ES-I3 (cell line): ENCODE data around the gene GALT.
"Not testable (repeated sequence)": the region's sequence is repeated elsewhere in the genome, so short reads cannot be mapped to it uniquely, and the experiment has no call there.

Experiments used
- H3K36me3 ChIP-seq: 2 replicates; pipeline ENCODE4 v1.6.1; 2013; ENCODE audit warnings: mild to moderate bottlenecking, low read length, control low read depth, moderate library complexity; ENCODE audit not compliant: insufficient read depth
- H3K4me1 ChIP-seq: 2 replicates; pipeline ENCODE4 v1.6.1; 2013; ENCODE audit warnings: mild to moderate bottlenecking, control low read depth, low read length; ENCODE audit not compliant: insufficient read depth
- H3K9ac ChIP-seq: 2 replicates; pipeline ENCODE4 v1.6.1; 2013; ENCODE audit warnings: low read depth, mild to moderate bottlenecking, low read length, moderate library complexity
- H3K9me3 ChIP-seq: 2 replicates; pipeline ENCODE4 v1.6.1; 2013; ENCODE audit warnings: mild to moderate bottlenecking, low read length, moderate library complexity; ENCODE audit not compliant: control insufficient read depth, insufficient read depth

The GALT gene

DNA sequence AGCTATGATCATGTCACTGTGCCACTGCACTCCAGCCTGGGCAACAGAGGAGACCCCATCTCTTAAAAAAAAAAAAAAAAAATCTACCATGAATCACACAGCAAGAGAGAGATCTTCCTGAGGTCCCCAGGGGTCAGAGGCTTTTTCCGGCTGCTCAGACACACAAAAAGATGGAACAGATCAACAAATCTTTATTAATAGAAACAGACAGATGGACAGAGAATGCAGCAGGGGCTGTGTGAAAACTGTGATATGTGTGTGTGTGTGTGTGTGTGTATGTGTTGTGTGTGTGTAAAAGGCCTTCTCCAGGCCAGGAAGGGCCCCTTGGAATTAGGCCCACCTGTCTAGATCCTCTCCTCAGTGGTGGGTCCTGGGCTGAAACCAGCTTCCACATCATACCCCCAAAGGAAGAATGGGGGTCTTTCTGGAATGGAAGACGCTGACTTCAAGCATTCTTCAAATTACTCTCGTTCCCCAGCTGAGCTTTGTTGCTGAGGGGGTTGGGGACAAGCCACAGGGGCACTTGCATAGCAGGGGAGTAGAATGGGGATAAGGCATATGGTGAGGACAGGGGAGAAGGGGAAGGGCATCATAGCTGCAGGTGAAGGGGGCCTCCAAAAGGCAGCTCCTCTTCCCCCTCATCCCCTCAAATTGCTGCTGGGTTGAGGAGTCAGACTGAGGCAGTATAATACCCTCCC, 11.8 kb upstream of the GALT start:
- Histone ChIP-seq H3K9ac (no peak overlapping the region), H3K4me1 (peaks cover 15% of the 10 kb centered on the region), H3K36me3 (no peaks in the 10 kb centered on the region), H3K9me3 (no peaks in the 10 kb centered on the region)

DNA sequence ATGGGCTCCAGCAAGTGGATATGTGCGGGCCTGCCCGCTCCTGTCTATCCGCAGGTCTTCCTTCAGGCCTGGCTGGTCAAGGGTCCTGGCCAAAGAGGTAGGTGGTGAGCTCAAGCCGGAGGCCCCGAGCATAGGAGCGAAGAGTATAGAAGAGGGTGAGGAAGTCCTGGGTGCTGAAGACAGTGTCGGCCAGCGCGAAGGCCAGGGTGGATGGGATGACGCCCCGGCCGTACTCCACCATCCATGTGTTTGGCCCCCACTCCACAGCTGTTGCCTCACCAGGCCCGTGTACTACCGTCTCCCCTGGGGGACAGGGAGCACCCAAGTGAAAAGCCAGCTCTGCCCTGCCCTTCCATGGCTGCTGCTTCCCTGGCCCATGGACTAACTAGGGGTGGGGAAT, 10.9 kb upstream of the GALT start:
- no peaks in the 10 kb centered on the region for H3K36me3 ChIP-seq
- peaks cover 15% of the 10 kb centered on the region for H3K4me1 ChIP-seq
- no peak overlapping the region for H3K9ac ChIP-seq
- H3K9me3 ChIP-seq = no peaks in the 10 kb centered on the region

DNA sequence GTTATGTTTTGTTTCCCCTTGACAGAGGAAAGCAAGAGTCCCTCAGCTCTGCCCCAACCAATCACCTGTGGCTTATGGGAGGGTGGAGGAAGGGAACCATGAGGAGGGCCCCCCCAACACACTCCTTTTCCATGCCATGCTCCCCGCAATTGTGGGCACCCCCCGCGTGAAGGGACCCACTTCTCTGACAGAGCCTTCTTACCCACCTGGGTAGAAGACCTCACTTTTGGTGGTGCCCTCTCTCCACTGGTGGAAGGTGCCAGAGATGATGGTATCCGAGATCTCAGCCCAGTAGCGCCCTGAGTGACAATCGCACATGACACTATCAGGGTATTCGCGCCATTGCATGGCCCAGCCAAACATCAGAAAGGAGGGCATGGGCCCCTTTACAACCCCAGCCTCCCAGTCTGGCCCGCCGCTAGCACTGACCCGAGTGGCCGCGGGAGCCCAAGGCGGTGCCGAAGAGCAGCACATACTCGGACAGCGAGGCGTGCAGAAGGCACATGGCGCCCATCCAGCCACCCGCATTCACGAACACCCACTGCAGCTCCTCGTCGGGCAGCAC, 9.6 kb upstream of the GALT start:
- Histone ChIP-seq H3K4me1 (peaks cover 15% of the 10 kb centered on the region), H3K9me3 (no peaks in the 10 kb centered on the region), H3K9ac (peak overlapping the region; percentile 70), H3K36me3 (no peaks in the 10 kb centered on the region)

DNA sequence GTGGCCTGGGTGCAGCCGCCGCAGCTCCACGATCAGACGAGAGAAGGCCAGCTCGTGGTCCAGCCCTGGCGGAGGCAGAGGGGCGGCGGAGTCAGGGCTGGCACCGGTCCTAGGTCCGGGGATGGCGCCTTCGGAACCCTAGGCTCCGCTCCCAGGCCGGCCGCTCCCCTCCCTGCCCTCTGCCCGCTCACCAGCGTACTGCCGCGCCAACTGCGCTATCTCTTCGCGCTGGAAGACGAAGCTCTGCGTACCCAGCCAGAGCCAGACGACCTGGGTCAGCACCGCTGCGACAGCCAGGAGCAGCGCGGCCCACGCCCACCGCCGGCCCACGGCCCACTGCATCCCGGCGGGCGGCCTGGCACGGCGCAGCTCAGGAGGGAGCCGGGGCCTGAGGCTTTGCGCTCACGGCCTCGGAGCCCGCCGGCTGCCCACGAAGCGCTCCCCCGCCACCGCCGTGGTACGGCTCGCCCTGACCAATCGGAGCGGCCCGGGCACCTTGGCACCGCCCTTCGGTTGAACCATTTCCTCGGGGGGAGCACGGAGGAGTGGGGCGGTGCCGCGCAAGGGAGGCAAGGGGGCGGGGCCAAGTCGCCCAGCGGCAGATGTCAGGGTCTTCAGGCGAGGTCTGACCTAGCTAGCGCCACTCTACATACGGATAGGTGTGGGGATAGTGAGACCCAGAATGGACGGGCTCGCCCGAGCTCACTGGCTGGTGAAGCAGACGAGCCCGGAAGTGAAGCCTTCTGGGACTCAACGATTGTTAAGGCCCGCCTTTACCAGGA, 8.9 kb upstream of the GALT start, which contains the start of gene SIGMAR1:
TSS of gene SIGMAR1 (minus strand) at position 432 of the 782 bp plus-strand sequence. CDS start at position 342, 90 bp downstream.
- Histone ChIP-seq H3K9me3 (no peaks in the 10 kb centered on the region), H3K36me3 (no peaks in the 10 kb centered on the region), H3K4me1 (peaks cover 15% of the 10 kb centered on the region), H3K9ac (peak within 1 kb of the TSS; percentile 70)

DNA sequence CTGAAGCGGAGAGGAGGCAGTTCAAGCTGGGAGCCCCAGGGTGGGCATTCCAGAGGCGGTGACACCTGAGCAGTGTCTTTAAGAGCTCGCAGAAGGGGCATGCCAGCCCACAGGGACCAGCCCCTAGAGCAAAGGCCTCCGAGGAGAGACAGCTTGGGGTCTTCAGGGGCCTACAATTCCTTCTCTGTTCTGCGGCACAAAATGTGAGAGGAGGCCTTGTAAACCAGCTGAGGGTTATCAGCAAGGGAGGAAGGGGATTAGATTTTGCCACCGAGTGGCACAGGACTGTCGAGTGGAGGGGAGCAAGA, 8.4 kb upstream of the GALT start:
- Histone ChIP-seq H3K4me1 (peaks cover 14% of the 10 kb centered on the region), H3K9me3 (no peaks in the 10 kb centered on the region), H3K36me3 (no peaks in the 10 kb centered on the region), H3K9ac (peak overlapping the region; percentile 70)

DNA sequence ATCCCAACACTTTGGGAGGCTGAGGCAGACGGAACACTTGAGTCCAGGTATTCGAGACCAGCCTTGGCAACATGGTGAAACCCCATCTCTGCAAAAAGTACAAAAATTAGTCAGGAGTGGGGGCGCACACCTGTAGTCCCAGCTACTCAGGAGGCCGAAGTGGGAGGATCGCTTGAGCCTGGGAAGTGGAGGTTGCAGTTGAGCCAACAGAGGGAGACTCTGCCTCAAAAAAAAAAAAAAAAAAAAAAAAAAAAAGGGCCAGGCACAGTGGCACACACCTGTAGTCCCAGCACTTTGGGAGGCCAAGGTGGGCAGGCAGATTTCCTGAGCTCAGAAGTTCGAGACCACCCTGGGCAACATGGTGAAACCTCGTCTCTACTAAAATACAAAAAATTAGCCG, 7.2 kb upstream of the GALT start:
- not testable (repeated sequence) for H3K9ac ChIP-seq, H3K4me1 ChIP-seq, H3K36me3 ChIP-seq, H3K9me3 ChIP-seq

DNA sequence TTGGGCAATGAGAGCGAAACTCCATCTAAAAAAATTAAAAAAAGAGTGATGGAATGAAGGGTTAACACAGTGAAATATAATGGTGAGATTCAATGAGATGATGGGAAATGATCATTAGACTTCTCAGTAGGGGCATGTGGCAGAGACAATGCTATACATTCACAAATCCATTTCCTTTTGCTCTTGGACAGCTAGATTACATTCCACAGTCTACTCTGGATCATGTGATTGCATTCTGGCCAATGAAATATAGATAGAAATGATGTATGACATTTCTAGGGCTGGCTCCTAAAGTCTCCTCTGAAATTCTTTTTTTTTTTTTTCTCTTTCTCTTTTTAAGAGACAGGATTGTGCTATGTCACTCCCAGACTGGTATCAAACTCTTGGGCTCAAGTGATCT, 3.8 kb upstream of the GALT start:
- Histone ChIP-seq H3K9ac (no peak overlapping the region), H3K9me3 (no peaks in the 10 kb centered on the region), H3K36me3 (no peaks in the 10 kb centered on the region), H3K4me1 (peaks cover 24% of the 10 kb centered on the region)

DNA sequence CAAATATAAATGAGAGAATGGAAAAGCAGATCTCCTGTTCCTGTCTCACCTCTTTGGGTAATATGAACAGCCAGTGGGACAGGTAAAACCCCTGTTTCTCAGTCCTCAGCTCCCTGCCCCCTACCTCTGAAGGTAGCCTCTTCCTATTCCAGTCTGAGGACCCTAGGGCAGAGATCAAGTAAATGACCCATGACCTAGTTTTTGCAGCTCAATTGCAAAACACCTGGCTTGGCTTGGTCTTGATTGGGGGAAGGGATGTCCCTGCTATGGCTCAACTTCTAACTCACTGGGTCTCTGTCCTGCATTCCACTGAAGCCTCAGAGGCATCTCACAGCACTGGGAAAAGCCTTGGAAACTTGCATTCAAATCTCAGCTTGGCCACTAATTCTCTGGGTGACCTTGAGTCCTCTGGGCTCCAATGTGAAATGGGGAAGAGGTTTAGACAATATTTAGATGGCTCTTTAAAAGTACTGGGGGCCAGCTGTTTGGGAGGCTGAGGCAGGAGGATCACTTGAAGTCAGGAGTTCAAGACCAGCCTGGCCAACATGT, 1.6 kb upstream of the GALT start:
- no peaks in the 10 kb centered on the region for H3K9me3 ChIP-seq
- H3K36me3 ChIP-seq = no peaks in the 10 kb centered on the region
- peaks cover 19% of the 10 kb centered on the region for H3K4me1 ChIP-seq
- no peak overlapping the region for H3K9ac ChIP-seq

DNA sequence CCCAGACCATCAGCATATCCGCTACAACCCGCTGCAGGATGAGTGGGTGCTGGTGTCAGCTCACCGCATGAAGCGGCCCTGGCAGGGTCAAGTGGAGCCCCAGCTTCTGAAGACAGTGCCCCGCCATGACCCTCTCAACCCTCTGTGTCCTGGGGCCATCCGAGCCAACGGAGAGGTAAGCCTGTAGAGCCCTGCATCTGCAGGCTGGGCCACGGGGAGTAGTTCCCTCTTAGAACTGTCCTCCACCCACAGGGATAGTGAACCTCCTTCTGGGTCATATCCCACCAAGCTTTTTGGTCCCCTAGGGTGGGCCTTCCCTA, 569 bp downstream of the GALT start:
- Histone ChIP-seq H3K4me1 (peaks cover 26% of the 10 kb centered on the region), H3K36me3 (no peaks in the 10 kb centered on the region), H3K9ac (peak overlapping the region; percentile 74), H3K9me3 (no peaks in the 10 kb centered on the region)

DNA sequence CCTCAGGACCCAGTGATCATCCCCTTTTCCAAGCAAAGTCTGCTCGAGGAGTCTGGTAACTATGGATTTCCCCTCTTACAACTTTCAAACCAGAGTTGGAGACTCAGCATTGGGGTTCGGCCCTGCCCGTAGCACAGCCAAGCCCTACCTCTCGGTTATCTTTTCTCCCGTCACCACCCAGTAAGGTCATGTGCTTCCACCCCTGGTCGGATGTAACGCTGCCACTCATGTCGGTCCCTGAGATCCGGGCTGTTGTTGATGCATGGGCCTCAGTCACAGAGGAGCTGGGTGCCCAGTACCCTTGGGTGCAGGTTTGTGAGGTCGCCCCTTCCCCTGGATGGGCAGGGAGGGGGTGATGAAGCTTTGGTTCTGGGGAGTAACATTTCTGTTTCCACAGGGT, 1.2 kb downstream of the GALT start:
- no peaks in the 10 kb centered on the region for H3K36me3 ChIP-seq
- peak overlapping the region; percentile 74; the same call in 1 of the 2 replicates for H3K9ac ChIP-seq
- H3K9me3 ChIP-seq = no peaks in the 10 kb centered on the region
- H3K4me1 ChIP-seq = peaks cover 31% of the 10 kb centered on the region

DNA sequence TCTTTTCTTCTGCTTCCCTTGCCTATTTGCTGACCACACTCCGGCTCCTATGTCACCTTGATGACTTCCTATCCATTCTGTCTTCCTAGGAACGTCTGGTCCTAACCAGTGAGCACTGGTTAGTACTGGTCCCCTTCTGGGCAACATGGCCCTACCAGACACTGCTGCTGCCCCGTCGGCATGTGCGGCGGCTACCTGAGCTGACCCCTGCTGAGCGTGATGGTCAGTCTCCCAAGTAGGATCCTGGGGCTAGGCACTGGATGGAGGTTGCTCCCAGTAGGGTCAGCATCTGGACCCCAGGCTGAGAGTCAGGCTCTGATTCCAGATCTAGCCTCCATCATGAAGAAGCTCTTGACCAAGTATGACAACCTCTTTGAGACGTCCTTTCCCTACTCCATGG, 2.2 kb downstream of the GALT start:
- Histone ChIP-seq H3K9me3 (no peaks in the 10 kb centered on the region), H3K36me3 (no peaks in the 10 kb centered on the region), H3K4me1 (peaks cover 41% of the 10 kb centered on the region), H3K9ac (no peak overlapping the region)

DNA sequence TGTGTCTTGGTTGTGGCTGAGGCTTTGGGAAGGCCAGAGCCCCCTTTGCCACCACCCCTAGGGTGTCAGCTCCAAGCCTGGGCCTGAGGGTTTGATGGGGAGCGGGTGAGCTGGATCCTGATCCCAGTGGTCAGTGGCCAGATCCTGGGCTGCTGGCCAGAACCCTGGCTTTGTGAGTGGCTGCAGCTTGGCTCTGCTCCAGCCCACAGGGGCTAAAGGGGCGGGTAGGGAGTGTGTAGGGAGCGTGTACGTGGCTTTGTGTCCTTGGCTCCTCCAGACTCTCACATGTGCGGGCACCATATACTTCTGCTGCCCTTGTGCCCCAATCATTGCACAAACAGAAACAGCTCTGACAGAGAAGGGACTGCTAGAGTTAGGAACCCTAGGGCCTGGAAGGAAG, 4.3 kb downstream of the GALT start:
- Histone ChIP-seq H3K9me3 (no peaks in the 10 kb centered on the region), H3K36me3 (no peaks in the 10 kb centered on the region), H3K4me1 (peaks cover 36% of the 10 kb centered on the region), H3K9ac (no peak overlapping the region)

DNA sequence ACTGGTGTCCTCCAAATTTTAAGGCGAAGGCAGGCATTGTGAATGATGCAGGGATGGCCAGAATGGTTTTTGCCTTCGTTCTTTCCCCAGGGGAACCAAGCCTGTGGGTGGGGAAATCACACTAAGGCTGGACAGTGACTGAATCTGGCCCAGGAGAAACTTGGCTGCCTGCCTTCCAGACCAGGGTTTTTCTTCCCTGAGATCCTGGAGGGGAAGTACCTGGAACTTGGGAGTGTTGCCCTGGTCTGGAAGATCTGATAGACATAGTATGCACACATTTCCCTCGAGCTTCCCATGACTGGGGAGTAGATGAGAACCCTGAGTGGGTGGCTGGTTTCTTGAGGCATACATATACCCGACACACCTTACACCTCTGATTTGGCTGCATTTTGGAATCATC, 4.8 kb downstream of the GALT start:
- H3K36me3 ChIP-seq = no peaks in the 10 kb centered on the region
- peak overlapping the region; percentile 82 for H3K9ac ChIP-seq
- peaks cover 32% of the 10 kb centered on the region for H3K4me1 ChIP-seq
- no peaks in the 10 kb centered on the region for H3K9me3 ChIP-seq

DNA sequence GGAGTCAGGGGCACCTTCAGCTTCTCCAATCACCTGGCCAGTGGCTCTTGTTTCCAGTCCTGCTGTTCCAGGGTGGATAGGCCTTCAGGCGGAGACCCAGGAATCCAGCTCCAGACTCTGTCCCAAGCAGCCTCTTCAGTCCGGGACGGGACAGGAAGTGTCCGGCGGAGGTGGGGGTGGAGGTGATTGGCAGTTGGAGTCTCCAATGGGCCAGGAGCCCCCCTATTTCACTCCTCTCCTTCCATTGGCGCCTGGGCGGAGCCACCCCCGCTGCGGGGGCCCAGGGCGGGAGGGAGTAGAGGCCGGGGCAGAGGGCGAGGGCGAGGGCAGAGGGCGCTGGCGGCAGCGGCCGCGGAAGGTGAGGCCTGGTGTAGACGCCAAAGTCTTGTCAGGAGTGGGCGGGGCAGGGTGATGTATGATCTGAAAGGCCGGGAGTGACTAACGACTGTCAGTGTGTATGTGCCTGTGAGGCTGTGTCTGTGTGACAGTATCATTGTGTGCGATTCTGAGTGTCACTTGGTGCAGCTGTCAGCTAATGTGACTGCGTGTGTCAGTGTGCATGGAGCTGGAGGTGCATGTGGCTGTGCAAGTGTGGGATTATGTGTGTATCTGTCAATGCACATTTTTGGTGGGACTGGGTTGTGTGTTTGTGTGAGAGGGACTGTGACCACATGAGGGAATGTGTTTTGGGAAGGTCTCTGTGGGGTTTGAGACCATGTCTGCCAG, 5.6 kb downstream of the GALT start, which contains the start of gene IL11RA:
TSS of gene IL11RA (plus strand) at position 310 of the 726 bp plus-strand sequence. CDS start 3,033 bp downstream, outside the sequence.
- Histone ChIP-seq H3K9me3 (no peaks in the 10 kb centered on the region), H3K4me1 (peaks cover 32% of the 10 kb centered on the region), H3K9ac (peak within 1 kb of the TSS; percentile 82), H3K36me3 (no peaks in the 10 kb centered on the region)
